H1 (cell line): ENCODE results near the gene MYO9A. TPM values are rescaled to one million over a fixed set of nuclear protein-coding genes. Genes with fewer than 3 reads are reported as not detected.
A peak's percentile ranks its signal among the peaks of the same experiment; 100 is the strongest.

Experiments
- CTCF ChIA-PET: fragments of 300-600 bp; sonication (Branson Sonifier 250); formaldehyde crosslinking; loops from one replicate; lab custom pipeline; 2021; ENCODE audit not compliant: partially characterized antibody; lab: Charles Lee
- POLR2A ChIA-PET: fragments of 300-600 bp; sonication (Branson Sonifier 250); formaldehyde crosslinking; loops from one replicate; lab custom pipeline; 2021; ENCODE audit warnings: inconsistent platforms; ENCODE audit not compliant: partially characterized antibody; lab: Charles Lee
- DNase-seq, 2 experiments: peaks; one replicate each; pipeline versions ENCODE4 v3.0.0 to v3.0.0-alpha.2; 2010 to 2022; ENCODE audit warnings: low spot score in 2 of 2, low read depth in 1 of 2, mixed read lengths in 1 of 2
- FAIRE-seq: peaks from 2 replicates; lab custom pipeline; 2011; peaks lifted over from hg19 to GRCh38; lab: Jason Lieb, UNC
- H2AFZ ChIP-seq: 2 replicates; pipeline ENCODE4 v1.8.1; 2012; ENCODE audit warnings: low read length, inconsistent platforms
- H2AK5ac ChIP-seq: 2 replicates; pipeline ENCODE4 v1.6.1; 2013; ENCODE audit warnings: low read depth, low read length
- H2BK120ac ChIP-seq: replicated peaks from 2 replicates; pipeline ENCODE3; 2013; ENCODE audit warnings: low read depth, low read length, inconsistent platforms
- H2BK12ac ChIP-seq: 2 replicates; pipeline ENCODE4 v1.6.1; 2013; ENCODE audit warnings: low read depth, low read length
- H2BK15ac ChIP-seq: 2 replicates; pipeline ENCODE4 v1.6.1; 2013; ENCODE audit warnings: low read length
- H2BK20ac ChIP-seq: 2 replicates; pipeline ENCODE4 v1.6.1; 2013; ENCODE audit warnings: low read length
- H2BK5ac ChIP-seq: 2 replicates; pipeline ENCODE4 v1.6.1; 2013; ENCODE audit warnings: low read depth, low read length
- H3K14ac ChIP-seq: 2 replicates; pipeline ENCODE4 v1.6.1; 2013; ENCODE audit warnings: inconsistent platforms; ENCODE audit not compliant: insufficient read length
- H3K18ac ChIP-seq: 2 replicates; pipeline ENCODE4 v1.6.1; 2013; ENCODE audit warnings: low read length; ENCODE audit errors: extremely low read depth
- H3K23ac ChIP-seq: 2 replicates; pipeline ENCODE4 v1.6.1; 2013; ENCODE audit warnings: inconsistent platforms; ENCODE audit not compliant: insufficient read length
- H3K23me2 ChIP-seq: 2 replicates; pipeline ENCODE4 v1.6.1; 2013; ENCODE audit warnings: low read depth, low read length
- H3K27ac ChIP-seq: 2 replicates; pipeline ENCODE4 v1.6.1; 2011; ENCODE audit warnings: low read depth, low read length, inconsistent platforms
- H3K27me3 ChIP-seq, 4 experiments: replicated peaks in 1 of 4; 1 replicate in 1 of 4; 2 replicates in 3 of 4; pipeline versions ENCODE4 v1.6.1 to v1.8.1; 2011 to 2013; ENCODE audit warnings: low read length in 3 of 4, mild to moderate bottlenecking in 3 of 4, inconsistent platforms in 2 of 4, mixed read lengths in 2 of 4, moderate library complexity in 1 of 4; ENCODE audit not compliant: control insufficient read depth in 3 of 4, insufficient read depth in 3 of 4; ENCODE audit errors: extremely low read depth in 1 of 4
- H3K36me3 ChIP-seq, 4 experiments: 2 replicates each; pipeline versions ENCODE4 v1.6.1 to v1.8.1; 2011 to 2013; ENCODE audit warnings: mild to moderate bottlenecking in 4 of 4, low read length in 3 of 4, moderate library complexity in 2 of 4, control low read depth in 1 of 4, inconsistent platforms in 1 of 4; ENCODE audit not compliant: insufficient read depth in 4 of 4, control insufficient read depth in 2 of 4
- H3K4ac ChIP-seq: replicated peaks from 2 replicates; pipeline ENCODE3; 2013; ENCODE audit warnings: low read length, low read depth, mixed read lengths, inconsistent platforms; ENCODE audit not compliant: insufficient read length
- H3K4me1 ChIP-seq, 4 experiments: replicated peaks in 1 of 4; 1 replicate in 1 of 4; 2 replicates in 3 of 4; pipeline versions ENCODE4 v1.6.1 to v1.8.1; 2011 to 2013; ENCODE audit warnings: low read length in 3 of 4, inconsistent platforms in 2 of 4, mixed read lengths in 1 of 4; ENCODE audit not compliant: insufficient read depth in 4 of 4, control insufficient read depth in 3 of 4
- H3K4me2 ChIP-seq, 2 experiments: 2 replicates each; pipeline versions ENCODE4 v1.6.1 to v1.8.1; 2011 to 2013; ENCODE audit warnings: low read depth in 2 of 2, low read length in 2 of 2, control low read depth in 1 of 2, inconsistent platforms in 1 of 2, mild to moderate bottlenecking in 1 of 2; ENCODE audit not compliant: insufficient read depth in 1 of 2
- H3K4me3 ChIP-seq, 4 experiments: fragments of 200-600, 300-600 bp in 1 of 4; sonication (generic), shearing (Covaris generic), sonication (Bioruptor Twin) in 1 of 4; 2 replicates each; pipeline versions ENCODE4 v1.5.1 to v1.8.1; 2011 to 2016; ENCODE audit warnings: low read length in 4 of 4, low read depth in 3 of 4, control low read depth in 2 of 4, inconsistent platforms in 2 of 4, mild to moderate bottlenecking in 2 of 4, mixed read lengths in 1 of 4, moderate library complexity in 1 of 4; ENCODE audit not compliant: insufficient read depth in 2 of 4; ENCODE audit errors: extremely low read depth in 1 of 4
- H3K56ac ChIP-seq: replicated peaks from 2 replicates; pipeline ENCODE3; 2013; ENCODE audit warnings: low read depth, mild to moderate bottlenecking, mixed read lengths, low read length, inconsistent platforms; ENCODE audit not compliant: insufficient read length
- H3K79me1 ChIP-seq: 2 replicates; pipeline ENCODE4 v1.6.1; 2013; ENCODE audit warnings: low read depth, low read length, control low read depth
- H3K79me2 ChIP-seq, 2 experiments: 2 replicates each; pipeline versions ENCODE4 v1.6.1 to v1.8.1; 2012 to 2013; ENCODE audit warnings: low read length in 2 of 2, mild to moderate bottlenecking in 2 of 2, inconsistent platforms in 1 of 2; ENCODE audit not compliant: insufficient read depth in 2 of 2, control insufficient read depth in 1 of 2
- H3K9ac ChIP-seq, 4 experiments: replicated peaks in 1 of 4; 1 replicate in 1 of 4; 2 replicates in 3 of 4; pipeline versions ENCODE4 v1.6.1 to v1.8.1; 2011 to 2013; ENCODE audit warnings: low read depth in 3 of 4, low read length in 3 of 4, control low read depth in 2 of 4, mild to moderate bottlenecking in 2 of 4, moderate library complexity in 2 of 4, inconsistent platforms in 1 of 4; ENCODE audit errors: extremely low read depth in 1 of 4
- H3K9me3 ChIP-seq, 2 experiments: 2 replicates each; pipeline versions ENCODE4 v1.6.1 to v1.8.1; 2012 to 2013; ENCODE audit warnings: mild to moderate bottlenecking in 2 of 2, moderate library complexity in 2 of 2, control low read depth in 1 of 2, inconsistent platforms in 1 of 2, low read depth in 1 of 2, low read length in 1 of 2, mixed read lengths in 1 of 2; ENCODE audit not compliant: insufficient read depth in 2 of 2
- H4K20me1 ChIP-seq, 2 experiments: replicated peaks in 1 of 2; 2 replicates each; pipeline versions ENCODE3 to v1.8.1; 2011 to 2013; ENCODE audit warnings: inconsistent platforms in 2 of 2, low read length in 2 of 2, mild to moderate bottlenecking in 1 of 2; ENCODE audit not compliant: insufficient read depth in 2 of 2, control insufficient read depth in 1 of 2
- H4K5ac ChIP-seq: 2 replicates; pipeline ENCODE4 v1.6.1; 2013; ENCODE audit warnings: low read length, low read depth, mixed read lengths, inconsistent platforms; ENCODE audit not compliant: insufficient read length
- H4K8ac ChIP-seq: 2 replicates; pipeline ENCODE4 v1.8.0; 2013; ENCODE audit warnings: mild to moderate bottlenecking, moderate library complexity, low read length, inconsistent platforms; ENCODE audit not compliant: insufficient read depth; ENCODE audit errors: extremely low read depth
- H4K91ac ChIP-seq: replicated peaks from 2 replicates; pipeline ENCODE3; 2013; ENCODE audit warnings: low read length, mixed read lengths, inconsistent platforms; ENCODE audit not compliant: insufficient read length
- BACH1 ChIP-seq: IDR thresholded peaks from 2 replicates; pipeline ENCODE4 v1.6.1; 2012; ENCODE audit warnings: low read length, improper control_type of control experiment
- CBX5 ChIP-seq: fragments of 300-800, 300-1000 bp; sonication (generic); IDR thresholded peaks from 2 replicates; pipeline ENCODE4 v1.7.1; 2016; ENCODE audit warnings: antibody characterized with exemption, low read length, low read depth
- CEBPB ChIP-seq: IDR thresholded peaks from 2 replicates; pipeline ENCODE4 v1.6.1; 2012; ENCODE audit warnings: low read depth, low read length
- CTBP2 ChIP-seq: IDR thresholded peaks from 2 replicates; pipeline ENCODE4 v1.7.0; 2011; ENCODE audit warnings: borderline replicate concordance, mild to moderate bottlenecking, moderate library complexity, mixed read lengths, low read length; ENCODE audit not compliant: insufficient read depth, insufficient read length
- EP300 ChIP-seq, 2 experiments: IDR thresholded peaks; 1 replicate in 1 of 2; 2 replicates in 1 of 2; pipeline ENCODE4 v1.6.1; 2011 to 2012; ENCODE audit warnings: low read depth in 2 of 2, low read length in 2 of 2, mild to moderate bottlenecking in 2 of 2, borderline replicate concordance in 1 of 2, inconsistent platforms in 1 of 2, moderate library complexity in 1 of 2
- JUN ChIP-seq: IDR thresholded peaks from 2 replicates; pipeline ENCODE4 v1.6.1; 2011; ENCODE audit warnings: low read depth, mild to moderate bottlenecking, improper control_type of control experiment, low read length
- MAFK ChIP-seq: IDR thresholded peaks from 2 replicates; pipeline ENCODE4 v1.6.1; 2012; ENCODE audit warnings: low read depth, mild to moderate bottlenecking, improper control_type of control experiment, low read length
- RAD21 ChIP-seq, 2 experiments: IDR thresholded peaks in 1 of 2; conservative IDR thresholded peaks in 1 of 2; 2 replicates each; pipeline ENCODE4 v1.6.1; 2011; ENCODE audit warnings: low read depth in 2 of 2, low read length in 2 of 2, improper control_type of control experiment in 1 of 2, inconsistent platforms in 1 of 2, mild to moderate bottlenecking in 1 of 2, moderate library complexity in 1 of 2
- RXRA ChIP-seq: IDR thresholded peaks from 2 replicates; pipeline ENCODE4 v1.6.1; 2011; ENCODE audit warnings: low read depth, mild to moderate bottlenecking, low read length, moderate library complexity; ENCODE audit not compliant: insufficient read depth
- SP4 ChIP-seq: IDR thresholded peaks from 2 replicates; pipeline ENCODE4 v1.6.1; 2012; ENCODE audit warnings: low read length, inconsistent platforms
- TEAD4 ChIP-seq: IDR thresholded peaks from 2 replicates; pipeline ENCODE4 v1.6.1; 2012; ENCODE audit warnings: low read depth, low read length, inconsistent platforms, mixed read lengths
- WGBS, 2 experiments: shearing (Covaris generic) in 1 of 2; methylation state at CpG; one replicate each; pipeline versions ENCODE4 v1.1.6 to v1.1.7; 2013 to 2015; ENCODE audit warnings: low lambda C conversion rate in 2 of 2, mixed read lengths in 2 of 2, inconsistent platforms in 1 of 2, low coverage in 1 of 2, missing lambda C conversion rate in 1 of 2; ENCODE audit not compliant: insufficient replicate concordance in 2 of 2, insufficient coverage in 1 of 2, insufficient read length in 1 of 2; ENCODE audit errors: extremely low coverage in 1 of 2, missing lambda C conversion rate in 1 of 2; 5-methylcytosine and 5-hydroxymethylcytosine counted together
- polyA plus RNA-seq, 7 experiments: library from polyadenylated mRNA; depleted of rRNA in 3 of 7; stranded (reverse) in 5 of 7; unstranded in 2 of 7; fragments of >200 nt in 5 of 7; fragments of 200-250 nt in 2 of 7; gene quantifications; 1 replicate in 5 of 7; 2 replicates in 1 of 7; 4 replicates in 1 of 7; pipeline versions ENCODE4 v1.2.1 to v1.2.3, GENCODE V29; 2011 to 2013; ENCODE audit warnings: missing spikeins in 2 of 7, mixed read lengths in 2 of 7
- total RNA-seq: library from RNA; stranded (reverse); fragmentation: NEBNext Ultra II Directional; extraction: Animal tissue kit (Norgen Biotek cat#: 25700); gene quantifications from 2 replicates; pipeline ENCODE4 v1.2.1, GENCODE V29; 2021
- TF ChIP-seq, protein P1 (sequence below): IDR thresholded peaks from 2 replicates; pipeline ENCODE4 v1.6.1; 2012; ENCODE audit warnings: low read length, inconsistent platforms

MYO9A gene
- total and polyA plus RNA-seq, 2 of the 8 experiments (the other 6 are each of a cell fraction or from before 2014, with no cell fraction given): 3.9 to 26.0 TPM

DNA sequence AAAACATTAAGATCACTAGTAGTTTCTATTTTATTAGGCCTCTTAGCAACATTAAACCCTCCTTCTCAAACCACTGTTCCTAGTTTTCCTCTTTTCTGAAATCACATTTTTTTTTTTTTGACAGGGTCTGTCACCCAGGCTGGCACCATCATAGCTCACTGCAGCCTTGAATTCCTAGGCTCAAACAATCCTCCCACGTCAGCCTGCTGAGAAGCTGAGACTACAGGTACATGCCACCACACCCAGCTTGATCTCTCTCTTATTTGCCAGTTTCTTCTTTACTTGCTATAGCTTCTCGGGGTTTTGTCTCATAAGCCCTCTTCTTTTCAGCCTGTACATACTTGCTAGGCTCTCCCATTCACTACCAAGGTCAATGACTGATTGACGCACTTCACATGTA, 28.3 kb upstream of the MYO9A start:
- H3K9me3 ChIP-seq: no peaks in the 10 kb centered on the region
- H3K18ac ChIP-seq: no peak overlapping the region
- H2BK20ac ChIP-seq: no peak overlapping the region
- 87% methylated on average over 3 of the region's 3 CpGs; no CpG with 5 or more reads in 1 of the 2 experiments for WGBS, 2 experiments
- H3K23ac ChIP-seq: no peak overlapping the region
- H2BK15ac ChIP-seq: no peak overlapping the region
- H4K91ac ChIP-seq: no peak overlapping the region
- H4K5ac ChIP-seq: no peak overlapping the region
- H3K14ac ChIP-seq: no peak overlapping the region
- no peak overlapping the region for H2BK5ac ChIP-seq
- no peak overlapping the region for H3K27ac ChIP-seq
- no peaks in the 10 kb centered on the region for H3K79me2 ChIP-seq
- H3K4me1 ChIP-seq: no peaks in the 10 kb centered on the region
- H2AK5ac ChIP-seq: no peak overlapping the region
- no peak overlapping the region for H3K56ac ChIP-seq
- DNase-seq (peak in 1 of 2 experiments; percentile 27), FAIRE-seq (no peak)
- H3K36me3 ChIP-seq: no peaks in the 10 kb centered on the region; a peak in 1 of 8 replicates
- no peaks in the 10 kb centered on the region for H3K27me3 ChIP-seq
- POLR2A ChIA-PET: no interaction called here
- no peak overlapping the region for H2BK12ac ChIP-seq
- H2BK120ac ChIP-seq: no peak overlapping the region
- no peak overlapping the region for H2AFZ ChIP-seq
- no peaks in the 10 kb centered on the region for H3K23me2 ChIP-seq
- no peak overlapping the region for H3K4ac ChIP-seq
- H3K79me1 ChIP-seq: no peaks in the 10 kb centered on the region
- no peak overlapping the region for H3K4me3 ChIP-seq
- no peak overlapping the region for H4K8ac ChIP-seq
- no peak overlapping the region for H3K4me2 ChIP-seq
- H4K20me1 ChIP-seq: no peaks in the 10 kb centered on the region
- CTCF ChIA-PET: interaction anchor here (0.6 to 2.5 kb wide), 5 partner anchors 10 to 345 kb away, joined by 3 to 14 read pairs (median 3); no protein-coding TSS in a partner anchor
- H3K9ac ChIP-seq: no peak overlapping the region
- TF ChIP-seq JUN (no peak), RXRA (no peak), CTBP2 (no peak), EP300 (IDR thresholded peaks at IDR 0.05; ENCODE audit: borderline replicate concordance in 1 of 2, low read depth in 2 of 2, low read length in 2 of 2) (no peak), RAD21 (IDR thresholded peaks at IDR 0.05 in 1 of 2, conservative IDR thresholded peaks at IDR 0.05 in 1 of 2; ENCODE audit: low read depth in 2 of 2, low read length in 2 of 2) (no peak), MAFK (no peak), CBX5 (no peak), BACH1 (no peak), CEBPB (no peak), TEAD4 (no peak), SP4 (no peak)
- TF ChIP-seq, protein P1, sequence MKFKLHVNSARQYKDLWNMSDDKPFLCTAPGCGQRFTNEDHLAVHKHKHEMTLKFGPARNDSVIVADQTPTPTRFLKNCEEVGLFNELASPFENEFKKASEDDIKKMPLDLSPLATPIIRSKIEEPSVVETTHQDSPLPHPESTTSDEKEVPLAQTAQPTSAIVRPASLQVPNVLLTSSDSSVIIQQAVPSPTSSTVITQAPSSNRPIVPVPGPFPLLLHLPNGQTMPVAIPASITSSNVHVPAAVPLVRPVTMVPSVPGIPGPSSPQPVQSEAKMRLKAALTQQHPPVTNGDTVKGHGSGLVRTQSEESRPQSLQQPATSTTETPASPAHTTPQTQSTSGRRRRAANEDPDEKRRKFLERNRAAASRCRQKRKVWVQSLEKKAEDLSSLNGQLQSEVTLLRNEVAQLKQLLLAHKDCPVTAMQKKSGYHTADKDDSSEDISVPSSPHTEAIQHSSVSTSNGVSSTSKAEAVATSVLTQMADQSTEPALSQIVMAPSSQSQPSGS: no peak
